HepG2 (cell line): ENCODE data around the gene C2orf78. TPM values are rescaled to one million over a fixed set of nuclear protein-coding genes. Genes with fewer than 3 reads are reported as not detected.
A peak's percentile ranks its signal among the peaks of the same experiment; 100 is the strongest.

Source experiments
- CSRNP1 ChIP-seq: sonication (generic); formaldehyde crosslinking; IDR thresholded peaks from 2 replicates; pipeline ENCODE4 v1.8.1; 2023; ENCODE audit warnings: mild to moderate bottlenecking, missing genetic modification reagents
- E2F1 ChIP-seq: sonication (generic); formaldehyde crosslinking; IDR thresholded peaks from 2 replicates; pipeline ENCODE4 v1.5.0; 2020; ENCODE audit warnings: missing genetic modification reagents
- EEA1 ChIP-seq: sonication (generic); formaldehyde crosslinking; IDR thresholded peaks from 2 replicates; pipeline ENCODE4 v1.5.1; 2020; ENCODE audit warnings: mild to moderate bottlenecking, missing genetic modification reagents, borderline replicate concordance
- FOXA3 ChIP-seq: IDR thresholded peaks from 2 replicates; pipeline ENCODE4 v1.6.1; 2016; ENCODE audit warnings: missing genetic modification reagents, missing compliant biosample characterization
- HNF1B ChIP-seq: sonication (generic); formaldehyde crosslinking; IDR thresholded peaks from 2 replicates; pipeline ENCODE4 v1.5.1; 2020; ENCODE audit warnings: mild to moderate bottlenecking, moderate library complexity, missing genetic modification reagents
- HOXD1 ChIP-seq: sonication (generic); formaldehyde crosslinking; IDR thresholded peaks from 2 replicates; pipeline ENCODE4 v1.5.0; 2020; ENCODE audit warnings: missing genetic modification reagents
- RNF219 ChIP-seq: sonication (generic); formaldehyde crosslinking; IDR thresholded peaks from 2 replicates; pipeline ENCODE4 v1.5.0; 2020; ENCODE audit warnings: mild to moderate bottlenecking, missing genetic modification reagents
- SRSF1 ChIP-seq: fragments of 200-400 bp; formaldehyde crosslinking; optimal IDR thresholded peaks from 2 replicates; pipeline ENCODE3; 2017; ENCODE audit warnings: mild to moderate bottlenecking, low read depth, low read length, moderate library complexity
- ZBTB3 ChIP-seq: sonication (generic); formaldehyde crosslinking; IDR thresholded peaks from 2 replicates; pipeline ENCODE4 v1.4.0; 2020; ENCODE audit warnings: low read depth, mild to moderate bottlenecking, moderate library complexity, missing genetic modification reagents, borderline replicate concordance
- ZHX1 ChIP-seq: sonication (generic); formaldehyde crosslinking; IDR thresholded peaks from 2 replicates; pipeline ENCODE4 v1.8.1; 2022; ENCODE audit warnings: low read depth, mild to moderate bottlenecking, missing genetic modification reagents
- ZNF292 ChIP-seq: sonication (generic); formaldehyde crosslinking; IDR thresholded peaks from 2 replicates; pipeline ENCODE4 v1.8.1; 2022; ENCODE audit warnings: mild to moderate bottlenecking, low read depth, missing genetic modification reagents, borderline replicate concordance
- ZNF83 ChIP-seq: sonication (generic); formaldehyde crosslinking; IDR thresholded peaks from 2 replicates; pipeline ENCODE4 v1.4.0; 2020; ENCODE audit warnings: missing genetic modification reagents, mild to moderate bottlenecking, borderline replicate concordance
- ZSCAN5A ChIP-seq: sonication (generic); formaldehyde crosslinking; IDR thresholded peaks from 2 replicates; pipeline ENCODE4 v1.8.0; 2022; ENCODE audit warnings: mild to moderate bottlenecking, missing genetic modification reagents, borderline replicate concordance
- polyA plus RNA-seq, 8 experiments: library from polyadenylated mRNA; depleted of rRNA in 3 of 8; stranded (reverse) in 7 of 8; unstranded in 1 of 8; fragments of >200 nt; fragmentation: Illumina TruSeq in 4 of 8; extraction: Trizol in 4 of 8; gene quantifications; 2 replicates each; pipeline versions ENCODE4 v1.2.1 to v1.2.3, GENCODE V29; 2011 to 2016; ENCODE audit warnings: low read depth in 4 of 8, missing spikeins in 1 of 8, mixed read lengths in 1 of 8; ENCODE audit not compliant: insufficient read depth in 1 of 8
- total RNA-seq, 5 experiments: library from RNA; depleted of rRNA; stranded (reverse); fragments of >200 nt; fragmentation: Illumina TruSeq; extraction: Trizol; gene quantifications; 2 replicates each; pipeline ENCODE4 v1.2.3, GENCODE V29; 2016; ENCODE audit warnings: low read depth in 1 of 5

C2orf78 gene
- total and polyA plus RNA-seq, 2 of the 13 experiments (the other 11 are each of a cell fraction or from before 2014, with no cell fraction given), result not detected

GRCh38 chr2:73779467-73780236 is 4.3 kb upstream of the C2orf78 start, which contains the start of gene DUSP11 (continued):
- TF ChIP-seq ZSCAN5A (CRISPR knock-in tag) (peak; percentile 51; the same call in 1 of the 2 replicates), ZNF83 (CRISPR knock-in tag) (peak; percentile 93; the same call in 1 of the 2 replicates), ZNF292 (peak; percentile 83; the same call in 1 of the 2 replicates), HNF1B (CRISPR knock-in tag) (peak; percentile 74), CSRNP1 (peak; percentile 86; the same call in 1 of the 2 replicates), E2F1 (peak; percentile 42; the same call in 1 of the 2 replicates), RNF219 (CRISPR knock-in tag) (no peak), ZBTB3 (CRISPR knock-in tag) (no peak; the same call in 1 of the 2 replicates), EEA1 (CRISPR knock-in tag) (peak; percentile 77; the same call in 1 of the 2 replicates), ZHX1 (CRISPR knock-in tag) (0 out of 2 replicates have a peak, but pooled peaks have one; percentile 33), FOXA3 (peak; percentile 99), HOXD1 (CRISPR knock-in tag) (no peak), SRSF1 (no peak)
